K562 (cell line): ENCODE measurements around the gene TBRG1. TPM values are rescaled to one million over a fixed set of nuclear protein-coding genes. Genes with fewer than 3 reads are reported as not detected.

Source experiments
- CBX3 ChIP-seq, 2 experiments: IDR thresholded peaks; 1 replicate in 1 of 2; 2 replicates in 1 of 2; pipeline ENCODE4 v1.6.1; 2012; ENCODE audit warnings: inconsistent platforms in 2 of 2, low read length in 2 of 2, borderline replicate concordance in 1 of 2, control low read depth in 1 of 2
- CEBPG ChIP-seq, 3 experiments: fragments of 200-800 bp in 1 of 3; sonication (Bioruptor generic) in 1 of 3; sonication (generic) in 1 of 3; formaldehyde crosslinking in 1 of 3; IDR thresholded peaks in 2 of 3; conservative IDR thresholded peaks in 1 of 3; 2 replicates each; pipeline versions ENCODE4 v1.6.1 to v1.8.0; 2016 to 2022; ENCODE audit warnings: missing compliant biosample characterization in 2 of 3, missing genetic modification characterization in 2 of 3, mild to moderate bottlenecking in 1 of 3, missing genetic modification reagents in 1 of 3
- CREBBP ChIP-seq: IDR thresholded peaks from one replicate; pipeline ENCODE4 v1.6.1; 2012; ENCODE audit warnings: low read depth, mild to moderate bottlenecking, control low read depth, inconsistent platforms, low read length
- ELF2 ChIP-seq: fragments of 250-450 bp; sonication (Bioruptor Pico); IDR thresholded peaks from 2 replicates; pipeline ENCODE4 v1.5.0; 2021; ENCODE audit warnings: mild to moderate bottlenecking
- HIVEP1 ChIP-seq: fragments of 250-450 bp; sonication (Bioruptor Pico); IDR thresholded peaks from 2 replicates; pipeline ENCODE4 v1.4.0; 2020; ENCODE audit warnings: mild to moderate bottlenecking
- JUNB ChIP-seq: fragments of 450-650 bp; formaldehyde crosslinking; conservative IDR thresholded peaks from 2 replicates; pipeline ENCODE4 v1.4.0; 2020; ENCODE audit warnings: mild to moderate bottlenecking
- KAT7 ChIP-seq: sonication (generic); formaldehyde crosslinking; IDR thresholded peaks from 2 replicates; pipeline ENCODE4 v1.8.0; 2022; ENCODE audit warnings: missing genetic modification reagents, mild to moderate bottlenecking, borderline replicate concordance
- MXD1 ChIP-seq: fragments of 250-450 bp; sonication (Bioruptor Pico); IDR thresholded peaks from 2 replicates; pipeline ENCODE4 v1.8.0; 2021; ENCODE audit warnings: borderline replicate concordance, mild to moderate bottlenecking, moderate library complexity; ENCODE audit not compliant: poor library complexity, severe bottlenecking
- NBN ChIP-seq: fragments of 450-650 bp; IDR thresholded peaks from 2 replicates; pipeline ENCODE4 v1.6.1; 2016; ENCODE audit warnings: low read depth, mild to moderate bottlenecking
- OTX1 ChIP-seq: fragments of 450-650 bp; formaldehyde crosslinking; IDR thresholded peaks from 2 replicates; pipeline ENCODE4 v1.4.0; 2022; ENCODE audit warnings: mild to moderate bottlenecking
- PKNOX1 ChIP-seq: fragments of 450-650 bp; IDR thresholded peaks from 2 replicates; pipeline ENCODE4 v1.6.1; 2016
- RBFOX2 ChIP-seq: fragments of 200-400 bp; formaldehyde crosslinking; IDR thresholded peaks from 2 replicates; pipeline ENCODE4 v1.6.1; 2017; ENCODE audit warnings: low read depth, mild to moderate bottlenecking, low read length, moderate library complexity
- RBM25 ChIP-seq: fragments of 200-400 bp; formaldehyde crosslinking; IDR thresholded peaks from 2 replicates; pipeline ENCODE4 v1.6.1; 2018; ENCODE audit warnings: low read length, low read depth, moderate library complexity; ENCODE audit not compliant: severe bottlenecking
- RBM34 ChIP-seq: fragments of 200-400 bp; formaldehyde crosslinking; IDR thresholded peaks from 2 replicates; pipeline ENCODE4 v1.6.1; 2018; ENCODE audit warnings: low read length, borderline replicate concordance; ENCODE audit not compliant: insufficient read depth
- RNF2 ChIP-seq: sonication (generic); IDR thresholded peaks from 2 replicates; pipeline ENCODE4 v1.6.1; 2016
- SETDB1 ChIP-seq: IDR thresholded peaks from one replicate; pipeline ENCODE4 v1.6.1; 2012; ENCODE audit warnings: low read length, control low read depth, inconsistent platforms
- SNAPC5 ChIP-seq: fragments of 250-450 bp; sonication (Bioruptor Pico); IDR thresholded peaks from 2 replicates; pipeline ENCODE4 v1.8.0; 2021; ENCODE audit warnings: moderate library complexity, mild to moderate bottlenecking, inconsistent platforms
- SRSF9 ChIP-seq: fragments of 200-400 bp; formaldehyde crosslinking; IDR thresholded peaks from 2 replicates; pipeline ENCODE4 v1.6.1; 2017; ENCODE audit warnings: low read depth, low read length, borderline replicate concordance
- STAG1 ChIP-seq: sonication (generic); formaldehyde crosslinking; IDR thresholded peaks from 2 replicates; pipeline ENCODE4 v1.5.0; 2020; ENCODE audit warnings: missing genetic modification reagents, borderline replicate concordance
- VEZF1 ChIP-seq: fragments of 200-800 bp; sonication (Bioruptor generic); IDR thresholded peaks from 2 replicates; pipeline ENCODE4 v1.6.1; 2017; ENCODE audit warnings: missing genetic modification characterization, missing compliant biosample characterization
- ZKSCAN3 ChIP-seq: fragments of 250-450 bp; sonication (Bioruptor Pico); IDR thresholded peaks from 2 replicates; pipeline ENCODE4 v1.4.0; 2020
- ZNF174 ChIP-seq: fragments of 250-450 bp; sonication (Bioruptor Pico); IDR thresholded peaks from 2 replicates; pipeline ENCODE4 v1.4.0; 2020; ENCODE audit warnings: mild to moderate bottlenecking
- ZNF431 ChIP-seq: sonication (generic); formaldehyde crosslinking; IDR thresholded peaks from 2 replicates; pipeline ENCODE4 v1.8.0; 2022; ENCODE audit warnings: mild to moderate bottlenecking, missing genetic modification reagents
- ZNF561 ChIP-seq: fragments of 450-650 bp; formaldehyde crosslinking; conservative IDR thresholded peaks from 2 replicates; pipeline ENCODE4 v1.4.0; 2020; ENCODE audit warnings: mild to moderate bottlenecking, moderate library complexity
- ZNF764 ChIP-seq: fragments of 250-450 bp; sonication (Bioruptor Pico); IDR thresholded peaks from 2 replicates; pipeline ENCODE4 v1.4.0; 2020; ENCODE audit warnings: low read depth, mild to moderate bottlenecking, moderate library complexity
- ZNF778 ChIP-seq: fragments of 450-650 bp; formaldehyde crosslinking; IDR thresholded peaks from 2 replicates; pipeline ENCODE4 v1.4.0; 2020; ENCODE audit warnings: mild to moderate bottlenecking, moderate library complexity
- polyA plus RNA-seq, 8 experiments: library from polyadenylated mRNA; depleted of rRNA in 4 of 8; stranded (reverse) in 5 of 8; unstranded in 3 of 8; fragments of >200 nt; fragmentation: Nextera tagmentation in 2 of 8; fragmentation: Illumina TruSeq in 1 of 8; extraction: Ambion mirVana in 2 of 8; extraction: Trizol in 1 of 8; gene quantifications; 2 replicates each; pipeline versions ENCODE4 v1.2.1 to v1.2.3, GENCODE V29; 2011 to 2014; ENCODE audit warnings: inconsistent platforms in 1 of 8, missing spikeins in 1 of 8
- total RNA-seq, 7 experiments: library from RNA; depleted of rRNA in 6 of 7; stranded (reverse); fragments of >200 nt in 6 of 7; fragmentation: Illumina TruSeq in 2 of 7; extraction: Trizol in 2 of 7; gene quantifications; 2 replicates each; pipeline versions ENCODE4 v1.2.1 to v1.2.3, GENCODE V29; 2011 to 2021; ENCODE audit warnings: low replicate concordance in 1 of 7
- TF ChIP-seq, protein P1 (sequence below): fragments of 250-450 bp; sonication (Bioruptor Pico); IDR thresholded peaks from 2 replicates; pipeline ENCODE4 v1.8.0; 2022; ENCODE audit warnings: inconsistent platforms, mild to moderate bottlenecking, moderate library complexity, borderline replicate concordance

The TBRG1 gene
- total and polyA plus RNA-seq, 9 of the 15 experiments (the other 6 are each of a cell fraction or from before 2014, with no cell fraction given), result 8.7 to 30.0 (median 20.2) TPM

DNA sequence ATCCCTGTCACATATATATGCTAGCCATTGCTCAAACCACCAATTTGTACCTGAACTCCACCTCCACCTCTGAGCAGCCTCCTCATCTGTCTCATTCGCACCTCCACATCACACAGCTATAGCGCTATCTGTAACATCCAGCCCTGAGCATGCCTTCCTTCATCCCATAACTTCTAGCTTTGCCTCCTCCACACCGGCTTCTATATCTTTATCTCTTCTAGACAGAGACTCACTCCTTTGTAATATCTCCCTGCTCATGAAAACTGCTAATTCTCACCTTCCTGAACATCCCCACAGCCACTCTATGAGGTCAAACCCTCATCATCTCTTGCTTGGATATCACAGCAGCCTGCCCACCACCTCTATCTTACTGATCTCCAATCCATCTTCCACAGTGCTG, 44.9 kb downstream of the TBRG1 start (continued):
- no peak for TF ChIP-seq MXD1 (CRISPR knock-in tag)
- TF ChIP-seq ZNF174, result no peak
- TF ChIP-seq HIVEP1 (CRISPR knock-in tag), result no peak
- no peak for TF ChIP-seq CEBPG (CRISPR knock-in tag; IDR thresholded peaks at IDR 0.05)
- TF ChIP-seq CEBPG (tag; conservative IDR thresholded peaks at IDR 0.05 in 1 of 2, IDR thresholded peaks at IDR 0.05 in 1 of 2), result no peak
- no peak for TF ChIP-seq STAG1 (CRISPR knock-in tag)
- TF ChIP-seq CBX3 (IDR thresholded peaks at IDR 0.05; ENCODE audit: borderline replicate concordance in 1 of 2, low read length in 2 of 2), result peak in 1 of 2 experiments; percentile 63; a peak in 1 of 3 replicates
- TF ChIP-seq ZNF778, result no peak
- no peak for TF ChIP-seq SRSF9
- peak; percentile 28; the same call in 1 of the 2 replicates for TF ChIP-seq VEZF1 (CRISPR knock-in tag)
- TF ChIP-seq RNF2, result 0 out of 2 replicates have a peak, but pooled peaks have one; percentile 30
- TF ChIP-seq NBN, result no peak
- TF ChIP-seq ZNF431 (CRISPR knock-in tag), result no peak
- no peak for TF ChIP-seq ZNF764 (CRISPR knock-in tag)
- no peak; the same call in 1 of the 2 replicates for TF ChIP-seq PKNOX1
- TF ChIP-seq ELF2 (CRISPR knock-in tag), result no peak
- no peak for TF ChIP-seq JUNB (CRISPR knock-in tag)
- TF ChIP-seq SETDB1, result no peak
- no peak for TF ChIP-seq KAT7
- TF ChIP-seq SNAPC5 (CRISPR knock-in tag), result no peak
- no peak for TF ChIP-seq RBM25
- no peak for TF ChIP-seq RBM34
- no peak for TF ChIP-seq ZNF561 (CRISPR knock-in tag)
- TF ChIP-seq CREBBP, result no peak
- no peak for TF ChIP-seq ZKSCAN3 (CRISPR knock-in tag)
- no peak for TF ChIP-seq OTX1 (CRISPR knock-in tag)
- no peak for TF ChIP-seq RBFOX2
- TF ChIP-seq, protein P1, sequence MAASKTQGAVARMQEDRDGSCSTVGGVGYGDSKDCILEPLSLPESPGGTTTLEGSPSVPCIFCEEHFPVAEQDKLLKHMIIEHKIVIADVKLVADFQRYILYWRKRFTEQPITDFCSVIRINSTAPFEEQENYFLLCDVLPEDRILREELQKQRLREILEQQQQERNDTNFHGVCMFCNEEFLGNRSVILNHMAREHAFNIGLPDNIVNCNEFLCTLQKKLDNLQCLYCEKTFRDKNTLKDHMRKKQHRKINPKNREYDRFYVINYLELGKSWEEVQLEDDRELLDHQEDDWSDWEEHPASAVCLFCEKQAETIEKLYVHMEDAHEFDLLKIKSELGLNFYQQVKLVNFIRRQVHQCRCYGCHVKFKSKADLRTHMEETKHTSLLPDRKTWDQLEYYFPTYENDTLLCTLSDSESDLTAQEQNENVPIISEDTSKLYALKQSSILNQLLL (CRISPR knock-in tag), result no peak
